HEK293 (cell line): Measurements from ENCODE around the gene LCN1.

ENCODE experiments used
- CTCF ChIA-PET: fragments of 350-600 bp; formaldehyde crosslinking; extraction: SDS; loops from one replicate; lab custom pipeline; 2021; ENCODE audit warnings: antibody characterized with exemption; lab: Yijun Ruan, JAX
- POLR2A ChIA-PET: fragments of 300-600 bp; formaldehyde crosslinking; extraction: SDS; loops from one replicate; lab custom pipeline; 2020; ENCODE audit warnings: antibody characterized with exemption, inconsistent platforms; lab: Yijun Ruan, JAX
- H3K27ac ChIP-seq: fragments of 200-500 bp; sonication (Bioruptor generic); 2 replicates; pipeline ENCODE4 v1.5.1; 2014; ENCODE audit warnings: low read depth, low read length, control low read depth, inconsistent platforms; ENCODE audit errors: extremely low read depth
- H3K36me3 ChIP-seq, 2 experiments: fragments of 200-500 bp in 1 of 2; sonication (Bioruptor generic) in 1 of 2; 1 replicate in 1 of 2; 2 replicates in 1 of 2; pipeline ENCODE4 v1.5.1; 2014 to 2017; ENCODE audit warnings: inconsistent platforms in 2 of 2, low read length in 2 of 2; ENCODE audit not compliant: control insufficient read depth in 2 of 2, insufficient read depth in 1 of 2
- H3K4me1 ChIP-seq: fragments of 200-500 bp; sonication (Bioruptor generic); 2 replicates; pipeline ENCODE4 v1.5.1; 2014; ENCODE audit warnings: mild to moderate bottlenecking, low read length, inconsistent platforms; ENCODE audit not compliant: control insufficient read depth, insufficient read depth
- H3K4me3 ChIP-seq: 2 replicates; pipeline ENCODE4 v1.5.1; 2011; ENCODE audit warnings: low read depth, mild to moderate bottlenecking, control low read depth, low read length, moderate library complexity
- H3K9me3 ChIP-seq: fragments of 200-500 bp; sonication (Bioruptor generic); 2 replicates; pipeline ENCODE4 v1.5.1; 2014; ENCODE audit warnings: low read depth, low read length, inconsistent platforms; ENCODE audit not compliant: control insufficient read depth, insufficient read depth
- BCL11B ChIP-seq: fragments of 450-650 bp; formaldehyde crosslinking; IDR thresholded peaks from 2 replicates; pipeline ENCODE4 v1.5.1; 2016; ENCODE audit warnings: low read depth, missing biosample characterization, missing genetic modification characterization
- HOXA7 ChIP-seq: sonication (generic); formaldehyde crosslinking; IDR thresholded peaks from 2 replicates; pipeline ENCODE4 v1.8.1; 2022; ENCODE audit warnings: missing genetic modification reagents, borderline replicate concordance
- KLF1 ChIP-seq: fragments of 450-650 bp; formaldehyde crosslinking; IDR thresholded peaks from 2 replicates; pipeline ENCODE4 v1.5.1; 2016; ENCODE audit warnings: missing biosample characterization, missing genetic modification characterization
- MEIS1 ChIP-seq: sonication (generic); formaldehyde crosslinking; IDR thresholded peaks from 2 replicates; pipeline ENCODE4 v1.8.1; 2022; ENCODE audit warnings: missing genetic modification reagents, mild to moderate bottlenecking, borderline replicate concordance
- MYNN ChIP-seq: fragments of 450-650 bp; formaldehyde crosslinking; IDR thresholded peaks from 2 replicates; pipeline ENCODE4 v1.5.1; 2016; ENCODE audit warnings: missing biosample characterization, missing genetic modification characterization, borderline replicate concordance
- SCRT1 ChIP-seq: fragments of 450-650 bp; formaldehyde crosslinking; IDR thresholded peaks from 2 replicates; pipeline ENCODE4 v1.5.1; 2016; ENCODE audit warnings: missing biosample characterization, missing genetic modification characterization, borderline replicate concordance
- ZEB2 ChIP-seq: fragments of 450-650 bp; formaldehyde crosslinking; IDR thresholded peaks from 2 replicates; pipeline ENCODE4 v1.5.1; 2016; ENCODE audit warnings: missing biosample characterization, missing genetic modification characterization
- ZNF157 ChIP-seq: fragments of 450-650 bp; formaldehyde crosslinking; IDR thresholded peaks from 2 replicates; pipeline ENCODE4 v1.5.1; 2016; ENCODE audit warnings: missing biosample characterization, missing genetic modification characterization
- ZNF214 ChIP-seq: fragments of 450-650 bp; formaldehyde crosslinking; IDR thresholded peaks from 2 replicates; pipeline ENCODE4 v1.5.1; 2017; ENCODE audit warnings: missing biosample characterization, mild to moderate bottlenecking, missing genetic modification characterization, borderline replicate concordance
- ZNF239 ChIP-seq: fragments of 450-650 bp; formaldehyde crosslinking; IDR thresholded peaks from 2 replicates; pipeline ENCODE4 v1.5.1; 2016; ENCODE audit warnings: missing biosample characterization, missing genetic modification characterization
- ZNF24 ChIP-seq: fragments of 450-650 bp; formaldehyde crosslinking; IDR thresholded peaks from 2 replicates; pipeline ENCODE4 v1.5.1; 2016; ENCODE audit warnings: missing biosample characterization, missing genetic modification characterization
- ZNF311 ChIP-seq: fragments of 450-650 bp; formaldehyde crosslinking; IDR thresholded peaks from 2 replicates; pipeline ENCODE4 v1.5.1; 2017; ENCODE audit warnings: missing biosample characterization, missing genetic modification characterization, borderline replicate concordance
- ZNF473 ChIP-seq: fragments of 450-650 bp; formaldehyde crosslinking; IDR thresholded peaks from 2 replicates; pipeline ENCODE4 v1.5.1; 2017; ENCODE audit warnings: missing biosample characterization, missing genetic modification characterization
- ZNF610 ChIP-seq: fragments of 450-650 bp; formaldehyde crosslinking; IDR thresholded peaks from 2 replicates; pipeline ENCODE4 v1.5.1; 2016; ENCODE audit warnings: missing biosample characterization, missing genetic modification characterization, borderline replicate concordance
- ZNF701 ChIP-seq: fragments of 450-650 bp; formaldehyde crosslinking; IDR thresholded peaks from 2 replicates; pipeline ENCODE4 v1.5.1; 2016; ENCODE audit warnings: missing biosample characterization, missing genetic modification characterization
- ZNF776 ChIP-seq: fragments of 450-650 bp; formaldehyde crosslinking; IDR thresholded peaks from 2 replicates; pipeline ENCODE4 v1.5.0; 2017; ENCODE audit warnings: missing biosample characterization, missing genetic modification characterization, borderline replicate concordance
- TF ChIP-seq, protein P1 (sequence below): fragments of 450-650 bp; formaldehyde crosslinking; IDR thresholded peaks from 2 replicates; pipeline ENCODE4 v1.5.1; 2016; ENCODE audit warnings: missing biosample characterization, missing genetic modification characterization
- TF ChIP-seq, protein P2 (sequence below): fragments of 450-650 bp; formaldehyde crosslinking; IDR thresholded peaks from 2 replicates; pipeline ENCODE4 v1.5.1; 2016; ENCODE audit warnings: missing biosample characterization, missing genetic modification characterization
- TF ChIP-seq, protein P3 (sequence below): fragments of 450-650 bp; formaldehyde crosslinking; IDR thresholded peaks from 2 replicates; pipeline ENCODE4 v1.5.1; 2017; ENCODE audit warnings: missing biosample characterization, missing genetic modification characterization
- TF ChIP-seq, protein P4 (sequence below): fragments of 450-650 bp; formaldehyde crosslinking; IDR thresholded peaks from 2 replicates; pipeline ENCODE4 v1.5.1; 2016; ENCODE audit warnings: missing biosample characterization, missing genetic modification characterization
- TF ChIP-seq, protein P5 (sequence below): fragments of 450-650 bp; formaldehyde crosslinking; IDR thresholded peaks from 2 replicates; pipeline ENCODE4 v1.5.1; 2016; ENCODE audit warnings: missing biosample characterization, missing genetic modification characterization
- TF ChIP-seq, protein P6 (sequence below): fragments of 450-650 bp; formaldehyde crosslinking; IDR thresholded peaks from 2 replicates; pipeline ENCODE4 v1.5.1; 2016; ENCODE audit warnings: missing biosample characterization, missing genetic modification characterization
- TF ChIP-seq, protein P7 (sequence below): fragments of 450-650 bp; formaldehyde crosslinking; IDR thresholded peaks from 2 replicates; pipeline ENCODE4 v1.5.1; 2016; ENCODE audit warnings: missing biosample characterization, missing genetic modification characterization

Gene LCN1

DNA sequence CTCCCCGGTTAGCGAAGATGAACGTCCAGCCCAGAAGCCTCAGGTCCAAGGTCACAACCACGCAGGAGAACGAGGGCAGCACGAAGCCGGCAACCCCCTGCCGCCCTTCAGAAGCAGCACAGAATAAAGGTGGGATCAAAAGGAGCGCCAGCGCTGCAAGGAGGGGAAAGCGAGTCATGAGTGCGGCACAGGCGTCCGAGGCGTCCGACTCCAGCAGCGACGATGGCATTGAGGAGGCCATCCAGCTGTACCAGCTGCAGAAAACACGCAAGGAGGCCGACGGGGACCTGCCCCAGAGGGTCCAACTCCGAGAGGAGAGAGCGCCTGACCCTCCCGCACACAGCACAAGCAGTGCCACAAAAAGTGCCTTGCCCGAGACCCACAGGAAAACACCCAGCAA is 35.9 kb upstream of the LCN1 start:
- TF ChIP-seq KLF1 (tag by site-specific recombination) (no peak), BCL11B (tag by site-specific recombination) (no peak), ZNF24 (tag by site-specific recombination) (no peak), SCRT1 (tag by site-specific recombination) (no peak), ZNF239 (tag by site-specific recombination) (no peak)
- Histone ChIP-seq H3K4me1 (no peaks in the 10 kb centered on the region), H3K9me3 (no peaks in the 10 kb centered on the region), H3K4me3 (no peak overlapping the region), H3K36me3 (peaks cover 4 to 66% of the 10 kb centered on the region in 2 experiments; a peak in 2 of 3 replicates), H3K27ac (no peak overlapping the region)
- CTCF ChIA-PET = interaction anchor here (0.6 to 1.9 kb wide), 2 partner anchors 73 to 76 kb away, joined by 3 to 5 read pairs; no protein-coding TSS in a partner anchor
- POLR2A ChIA-PET = no interaction called here

DNA sequence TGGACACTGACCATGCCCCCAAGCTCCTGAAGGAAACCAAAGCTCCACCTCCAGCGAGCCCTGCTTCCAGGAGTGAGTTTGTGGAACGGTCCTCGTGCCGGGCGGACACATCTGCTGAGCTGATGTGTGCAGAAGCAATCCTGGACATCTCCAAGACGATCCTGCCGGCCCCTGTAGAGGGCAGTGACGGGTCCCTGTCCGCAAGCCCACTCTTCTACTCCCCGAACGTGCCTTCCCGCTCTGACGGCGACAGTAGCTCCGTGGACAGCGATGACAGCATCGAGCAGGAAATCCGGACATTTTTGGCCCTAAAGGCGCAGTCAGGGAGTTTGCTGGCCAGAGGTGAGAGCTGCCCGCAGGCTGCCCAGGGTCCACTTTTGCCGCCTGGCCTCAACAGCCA is 35.4 kb upstream of the LCN1 start:
- Histone ChIP-seq H3K4me3 (no peak overlapping the region), H3K27ac (no peak overlapping the region), H3K4me1 (no peaks in the 10 kb centered on the region), H3K36me3 (peaks cover 4 to 66% of the 10 kb centered on the region in 2 experiments; a peak in 2 of 3 replicates), H3K9me3 (no peaks in the 10 kb centered on the region)
- TF ChIP-seq ZNF311 (tag by site-specific recombination) (no peak), ZNF157 (tag by site-specific recombination) (no peak), ZEB2 (tag by site-specific recombination) (no peak), ZNF610 (no peak), ZNF776 (no peak), ZNF701 (tag by site-specific recombination) (no peak), ZNF24 (tag by site-specific recombination) (no peak), ZNF214 (no peak), HOXA7 (CRISPR knock-in tag) (no peak), ZNF473 (tag by site-specific recombination) (no peak), KLF1 (tag by site-specific recombination) (no peak), MEIS1 (CRISPR knock-in tag) (no peak), MYNN (no peak)
- TF ChIP-seq, protein P1, sequence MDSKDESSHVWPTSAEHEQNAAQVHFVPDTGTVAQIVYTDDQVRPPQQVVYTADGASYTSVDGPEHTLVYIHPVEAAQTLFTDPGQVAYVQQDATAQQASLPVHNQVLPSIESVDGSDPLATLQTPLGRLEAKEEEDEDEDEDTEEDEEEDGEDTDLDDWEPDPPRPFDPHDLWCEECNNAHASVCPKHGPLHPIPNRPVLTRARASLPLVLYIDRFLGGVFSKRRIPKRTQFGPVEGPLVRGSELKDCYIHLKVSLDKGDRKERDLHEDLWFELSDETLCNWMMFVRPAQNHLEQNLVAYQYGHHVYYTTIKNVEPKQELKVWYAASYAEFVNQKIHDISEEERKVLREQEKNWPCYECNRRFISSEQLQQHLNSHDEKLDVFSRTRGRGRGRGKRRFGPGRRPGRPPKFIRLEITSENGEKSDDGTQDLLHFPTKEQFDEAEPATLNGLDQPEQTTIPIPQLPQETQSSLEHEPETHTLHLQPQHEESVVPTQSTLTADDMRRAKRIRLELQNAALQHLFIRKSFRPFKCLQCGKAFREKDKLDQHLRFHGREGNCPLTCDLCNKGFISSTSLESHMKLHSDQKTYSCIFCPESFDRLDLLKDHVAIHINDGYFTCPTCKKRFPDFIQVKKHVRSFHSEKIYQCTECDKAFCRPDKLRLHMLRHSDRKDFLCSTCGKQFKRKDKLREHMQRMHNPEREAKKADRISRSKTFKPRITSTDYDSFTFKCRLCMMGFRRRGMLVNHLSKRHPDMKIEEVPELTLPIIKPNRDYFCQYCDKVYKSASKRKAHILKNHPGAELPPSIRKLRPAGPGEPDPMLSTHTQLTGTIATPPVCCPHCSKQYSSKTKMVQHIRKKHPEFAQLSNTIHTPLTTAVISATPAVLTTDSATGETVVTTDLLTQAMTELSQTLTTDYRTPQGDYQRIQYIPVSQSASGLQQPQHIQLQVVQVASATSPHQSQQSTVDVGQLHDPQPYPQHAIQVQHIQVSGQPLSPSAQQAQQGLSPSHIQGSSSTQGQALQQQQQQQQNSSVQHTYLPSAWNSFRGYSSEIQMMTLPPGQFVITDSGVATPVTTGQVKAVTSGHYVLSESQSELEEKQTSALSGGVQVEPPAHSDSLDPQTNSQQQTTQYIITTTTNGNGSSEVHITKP (tag by site-specific recombination) = no peak
- TF ChIP-seq, protein P2, sequence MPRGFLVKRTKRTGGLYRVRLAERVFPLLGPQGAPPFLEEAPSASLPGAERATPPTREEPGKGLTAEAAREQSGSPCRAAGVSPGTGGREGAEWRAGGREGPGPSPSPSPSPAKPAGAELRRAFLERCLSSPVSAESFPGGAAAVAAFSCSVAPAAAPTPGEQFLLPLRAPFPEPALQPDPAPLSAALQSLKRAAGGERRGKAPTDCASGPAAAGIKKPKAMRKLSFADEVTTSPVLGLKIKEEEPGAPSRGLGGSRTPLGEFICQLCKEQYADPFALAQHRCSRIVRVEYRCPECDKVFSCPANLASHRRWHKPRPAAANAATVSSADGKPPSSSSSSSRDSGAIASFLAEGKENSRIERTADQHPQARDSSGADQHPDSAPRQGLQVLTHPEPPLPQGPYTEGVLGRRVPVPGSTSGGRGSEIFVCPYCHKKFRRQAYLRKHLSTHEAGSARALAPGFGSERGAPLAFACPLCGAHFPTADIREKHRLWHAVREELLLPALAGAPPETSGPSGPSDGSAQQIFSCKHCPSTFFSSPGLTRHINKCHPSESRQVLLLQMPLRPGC (tag by site-specific recombination) = no peak
- TF ChIP-seq, protein P3, sequence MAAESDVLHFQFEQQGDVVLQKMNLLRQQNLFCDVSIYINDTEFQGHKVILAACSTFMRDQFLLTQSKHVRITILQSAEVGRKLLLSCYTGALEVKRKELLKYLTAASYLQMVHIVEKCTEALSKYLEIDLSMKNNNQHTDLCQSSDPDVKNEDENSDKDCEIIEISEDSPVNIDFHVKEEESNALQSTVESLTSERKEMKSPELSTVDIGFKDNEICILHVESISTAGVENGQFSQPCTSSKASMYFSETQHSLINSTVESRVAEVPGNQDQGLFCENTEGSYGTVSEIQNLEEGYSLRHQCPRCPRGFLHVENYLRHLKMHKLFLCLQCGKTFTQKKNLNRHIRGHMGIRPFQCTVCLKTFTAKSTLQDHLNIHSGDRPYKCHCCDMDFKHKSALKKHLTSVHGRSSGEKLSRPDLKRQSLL (tag by site-specific recombination) = no peak
- TF ChIP-seq, protein P4, sequence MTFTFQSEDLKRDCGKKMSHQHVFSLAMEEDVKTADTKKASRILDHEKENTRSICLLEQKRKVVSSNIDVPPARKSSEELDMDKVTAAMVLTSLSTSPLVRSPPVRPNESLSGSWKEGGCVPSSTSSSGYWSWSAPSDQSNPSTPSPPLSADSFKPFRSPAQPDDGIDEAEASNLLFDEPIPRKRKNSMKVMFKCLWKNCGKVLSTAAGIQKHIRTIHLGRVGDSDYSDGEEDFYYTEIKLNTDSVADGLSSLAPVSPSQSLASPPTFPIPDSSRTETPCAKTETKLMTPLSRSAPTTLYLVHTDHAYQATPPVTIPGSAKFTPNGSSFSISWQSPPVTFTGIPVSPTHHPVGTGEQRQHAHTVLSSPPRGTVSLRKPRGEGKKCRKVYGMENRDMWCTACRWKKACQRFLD (tag by site-specific recombination) = no peak
- TF ChIP-seq, protein P5, sequence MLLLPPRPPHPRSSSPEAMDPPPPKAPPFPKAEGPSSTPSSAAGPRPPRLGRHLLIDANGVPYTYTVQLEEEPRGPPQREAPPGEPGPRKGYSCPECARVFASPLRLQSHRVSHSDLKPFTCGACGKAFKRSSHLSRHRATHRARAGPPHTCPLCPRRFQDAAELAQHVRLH (tag by site-specific recombination) = no peak
- TF ChIP-seq, protein P6, sequence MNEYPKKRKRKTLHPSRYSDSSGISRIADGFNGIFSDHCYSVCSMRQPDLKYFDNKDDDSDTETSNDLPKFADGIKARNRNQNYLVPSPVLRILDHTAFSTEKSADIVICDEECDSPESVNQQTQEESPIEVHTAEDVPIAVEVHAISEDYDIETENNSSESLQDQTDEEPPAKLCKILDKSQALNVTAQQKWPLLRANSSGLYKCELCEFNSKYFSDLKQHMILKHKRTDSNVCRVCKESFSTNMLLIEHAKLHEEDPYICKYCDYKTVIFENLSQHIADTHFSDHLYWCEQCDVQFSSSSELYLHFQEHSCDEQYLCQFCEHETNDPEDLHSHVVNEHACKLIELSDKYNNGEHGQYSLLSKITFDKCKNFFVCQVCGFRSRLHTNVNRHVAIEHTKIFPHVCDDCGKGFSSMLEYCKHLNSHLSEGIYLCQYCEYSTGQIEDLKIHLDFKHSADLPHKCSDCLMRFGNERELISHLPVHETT (tag by site-specific recombination) = no peak
- TF ChIP-seq, protein P7, sequence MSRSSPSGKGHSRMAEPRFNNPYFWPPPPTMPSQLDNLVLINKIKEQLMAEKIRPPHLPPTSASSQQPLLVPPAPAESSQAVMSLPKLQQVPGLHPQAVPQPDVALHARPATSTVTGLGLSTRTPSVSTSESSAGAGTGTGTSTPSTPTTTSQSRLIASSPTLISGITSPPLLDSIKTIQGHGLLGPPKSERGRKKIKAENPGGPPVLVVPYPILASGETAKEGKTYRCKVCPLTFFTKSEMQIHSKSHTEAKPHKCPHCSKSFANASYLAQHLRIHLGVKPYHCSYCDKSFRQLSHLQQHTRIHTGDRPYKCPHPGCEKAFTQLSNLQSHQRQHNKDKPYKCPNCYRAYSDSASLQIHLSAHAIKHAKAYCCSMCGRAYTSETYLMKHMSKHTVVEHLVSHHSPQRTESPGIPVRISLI = no peak
- ChIA-PET CTCF (interaction anchor here (0.6 to 1.9 kb wide), 2 partner anchors 73 to 77 kb away, joined by 3 to 5 read pairs; no protein-coding TSS in a partner anchor), POLR2A (no interaction called here)
